ENCODE measurements around the gene DNAH10. TPM values are rescaled to one million over a fixed set of nuclear protein-coding genes. Genes with fewer than 3 reads are reported as not detected.

The DNAH10 gene
- total RNA-seq, 2 experiments from 2014 or later, result 0.11 to 0.19 TPM

DNA sequence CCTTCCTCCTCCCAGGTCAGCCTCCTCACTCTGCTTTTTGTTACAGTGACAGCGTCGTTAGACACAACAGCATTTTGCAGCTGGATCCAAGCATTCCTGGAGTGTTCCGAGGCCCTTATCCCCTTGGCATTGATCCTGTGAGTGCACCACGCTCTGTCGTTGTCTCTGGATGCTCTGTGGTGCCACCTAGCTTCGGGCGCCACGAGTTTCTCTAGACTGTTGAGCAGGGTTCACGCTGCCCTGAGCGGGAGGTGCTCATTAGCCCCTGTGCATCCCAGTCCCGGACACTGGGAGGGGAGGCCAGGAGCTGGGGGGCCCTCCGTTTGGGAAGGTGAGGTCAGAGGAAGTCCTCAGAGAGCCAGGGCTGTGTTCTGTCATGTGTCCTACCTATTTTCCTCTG, 17.3 kb upstream of the DNAH10 start:
- DNase-seq (ENCODE audit: low spot score), result no peak
- no peaks in the 10 kb centered on the region for H3K4me1 ChIP-seq (ENCODE audit: insufficient read depth, low read length, poor library complexity, severe bottlenecking)
- TF ChIP-seq, protein P1, sequence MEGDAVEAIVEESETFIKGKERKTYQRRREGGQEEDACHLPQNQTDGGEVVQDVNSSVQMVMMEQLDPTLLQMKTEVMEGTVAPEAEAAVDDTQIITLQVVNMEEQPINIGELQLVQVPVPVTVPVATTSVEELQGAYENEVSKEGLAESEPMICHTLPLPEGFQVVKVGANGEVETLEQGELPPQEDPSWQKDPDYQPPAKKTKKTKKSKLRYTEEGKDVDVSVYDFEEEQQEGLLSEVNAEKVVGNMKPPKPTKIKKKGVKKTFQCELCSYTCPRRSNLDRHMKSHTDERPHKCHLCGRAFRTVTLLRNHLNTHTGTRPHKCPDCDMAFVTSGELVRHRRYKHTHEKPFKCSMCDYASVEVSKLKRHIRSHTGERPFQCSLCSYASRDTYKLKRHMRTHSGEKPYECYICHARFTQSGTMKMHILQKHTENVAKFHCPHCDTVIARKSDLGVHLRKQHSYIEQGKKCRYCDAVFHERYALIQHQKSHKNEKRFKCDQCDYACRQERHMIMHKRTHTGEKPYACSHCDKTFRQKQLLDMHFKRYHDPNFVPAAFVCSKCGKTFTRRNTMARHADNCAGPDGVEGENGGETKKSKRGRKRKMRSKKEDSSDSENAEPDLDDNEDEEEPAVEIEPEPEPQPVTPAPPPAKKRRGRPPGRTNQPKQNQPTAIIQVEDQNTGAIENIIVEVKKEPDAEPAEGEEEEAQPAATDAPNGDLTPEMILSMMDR (conservative IDR thresholded peaks at IDR 0.05; ENCODE audit: low read length), result peak; percentile 53; the same call in 1 of the 2 replicates
- no peak for TF ChIP-seq EZH2phosphoT487 (IDR thresholded peaks at IDR 0.05; ENCODE audit: borderline replicate concordance, low read depth, low read length)
- no peaks in the 10 kb centered on the region for H4K20me1 ChIP-seq (ENCODE audit: insufficient read depth, low read length)
- no peak overlapping the region for H3K4me2 ChIP-seq (ENCODE audit: low read length)
- no peak overlapping the region for H3K4me3 ChIP-seq (ENCODE audit: low read depth, low read length, poor library complexity, severe bottlenecking)
- no peaks in the 10 kb centered on the region for H3K79me2 ChIP-seq (ENCODE audit: insufficient read depth, low read depth, low read length)
- H3K36me3 ChIP-seq (ENCODE audit: insufficient read depth, low read length), result peaks cover 90% of the 10 kb centered on the region
- POLR2A ChIA-PET, result no interaction called here
- H3K9me3 ChIP-seq (ENCODE audit: low read length), result no peaks in the 10 kb centered on the region
- intact Hi-C loops (cut with micrococcal nuclease; ENCODE audit: unreplicated experiment), result no loop called here
- no peak overlapping the region for H3K27ac ChIP-seq (ENCODE audit: low read depth, low read length, poor library complexity, severe bottlenecking)
- no peaks in the 10 kb centered on the region for H3K9me2 ChIP-seq (ENCODE audit: insufficient read depth, low read length)
- CTCF ChIA-PET (ENCODE audit: unreplicated experiment), result no interaction called here
- BruUV-seq (replicated peaks), result no TSS peak
- H2AFZ ChIP-seq (ENCODE audit: low read length), result no peak overlapping the region

DNA sequence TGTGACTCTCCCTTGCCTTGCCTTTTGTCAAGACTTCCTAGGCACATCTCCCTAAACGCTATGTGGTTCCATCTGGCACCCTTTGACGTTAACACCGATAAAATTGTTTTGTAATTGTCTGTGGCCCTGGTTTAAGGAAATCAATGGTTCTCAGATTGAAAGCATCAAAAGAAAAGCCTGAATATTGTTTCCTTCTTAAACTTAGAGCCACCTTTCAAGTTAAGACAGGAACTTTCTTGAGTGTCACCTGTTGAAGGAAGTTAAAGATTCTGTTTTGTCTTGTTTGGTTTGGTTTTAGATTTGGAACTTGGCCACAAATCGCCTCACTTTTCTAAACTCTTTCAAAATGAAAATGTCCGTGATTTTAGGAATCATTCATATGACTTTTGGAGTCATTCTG, 14.8 kb upstream of the DNAH10 start:
- no peaks in the 10 kb centered on the region for H3K9me3 ChIP-seq (ENCODE audit: low read length)
- intact Hi-C loops (cut with micrococcal nuclease; ENCODE audit: unreplicated experiment), result no loop called here
- H3K4me3 ChIP-seq (ENCODE audit: low read depth, low read length, poor library complexity, severe bottlenecking), result no peak overlapping the region
- H3K36me3 ChIP-seq (ENCODE audit: insufficient read depth, low read length), result peaks cover 91% of the 10 kb centered on the region
- no peak overlapping the region for H2AFZ ChIP-seq (ENCODE audit: low read length)
- no TSS peak for BruUV-seq (replicated peaks)
- H3K4me1 ChIP-seq (ENCODE audit: insufficient read depth, low read length, poor library complexity, severe bottlenecking), result no peaks in the 10 kb centered on the region
- no peaks in the 10 kb centered on the region for H4K20me1 ChIP-seq (ENCODE audit: insufficient read depth, low read length)
- TF ChIP-seq, protein P1 (conservative IDR thresholded peaks at IDR 0.05; ENCODE audit: low read length), result no peak
- no peak for TF ChIP-seq EZH2phosphoT487 (IDR thresholded peaks at IDR 0.05; ENCODE audit: borderline replicate concordance, low read depth, low read length)
- no peak for DNase-seq (ENCODE audit: low spot score)
- CTCF ChIA-PET (ENCODE audit: unreplicated experiment), result no interaction called here
- POLR2A ChIA-PET, result interaction anchor here (0.6 to 0.7 kb wide), 2 partner anchors 268 to 386 kb away, joined by 4 to 6 read pairs; no protein-coding TSS in a partner anchor
- no peak overlapping the region for H3K27ac ChIP-seq (ENCODE audit: low read depth, low read length, poor library complexity, severe bottlenecking)
- H3K9me2 ChIP-seq (ENCODE audit: insufficient read depth, low read length), result no peaks in the 10 kb centered on the region
- no peaks in the 10 kb centered on the region for H3K79me2 ChIP-seq (ENCODE audit: insufficient read depth, low read depth, low read length)
- H3K4me2 ChIP-seq (ENCODE audit: low read length), result no peak overlapping the region

DNA sequence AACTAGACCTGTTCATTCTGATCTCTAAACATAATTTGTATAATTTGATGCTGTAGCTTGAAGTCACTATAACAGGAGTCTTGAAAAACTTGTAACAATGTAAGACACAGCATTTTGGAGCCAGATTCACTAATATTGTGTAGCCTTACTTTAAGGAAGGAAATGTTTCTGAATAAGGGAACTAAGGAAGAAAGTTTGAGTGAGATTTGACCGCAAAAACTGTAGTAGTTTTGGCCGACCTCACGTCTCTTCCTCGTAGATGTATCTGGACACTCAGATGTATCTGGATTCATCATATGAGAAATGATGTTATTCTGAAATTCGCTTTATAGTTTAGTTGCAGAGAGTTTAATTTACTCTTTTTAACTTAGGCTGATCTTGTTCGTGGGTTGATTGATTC, 13.9 kb upstream of the DNAH10 start:
- intact Hi-C loops (cut with micrococcal nuclease; ENCODE audit: unreplicated experiment), result no loop called here
- H3K27ac ChIP-seq (ENCODE audit: low read depth, low read length, poor library complexity, severe bottlenecking), result no peak overlapping the region
- no peaks in the 10 kb centered on the region for H3K9me3 ChIP-seq (ENCODE audit: low read length)
- H3K36me3 ChIP-seq (ENCODE audit: insufficient read depth, low read length), result peaks cover 91% of the 10 kb centered on the region
- no peak for TF ChIP-seq EZH2phosphoT487 (IDR thresholded peaks at IDR 0.05; ENCODE audit: borderline replicate concordance, low read depth, low read length)
- TF ChIP-seq, protein P1 (conservative IDR thresholded peaks at IDR 0.05; ENCODE audit: low read length), result no peak
- H3K79me2 ChIP-seq (ENCODE audit: insufficient read depth, low read depth, low read length), result no peaks in the 10 kb centered on the region
- ChIA-PET CTCF (ENCODE audit: unreplicated experiment) (no interaction called here), POLR2A (no interaction called here)
- H3K4me1 ChIP-seq (ENCODE audit: insufficient read depth, low read length, poor library complexity, severe bottlenecking), result no peaks in the 10 kb centered on the region
- H3K9me2 ChIP-seq (ENCODE audit: insufficient read depth, low read length), result no peaks in the 10 kb centered on the region
- no peaks in the 10 kb centered on the region for H4K20me1 ChIP-seq (ENCODE audit: insufficient read depth, low read length)
- H3K4me3 ChIP-seq (ENCODE audit: low read depth, low read length, poor library complexity, severe bottlenecking), result no peak overlapping the region
- H3K4me2 ChIP-seq (ENCODE audit: low read length), result no peak overlapping the region
- no peak overlapping the region for H2AFZ ChIP-seq (ENCODE audit: low read length)
- BruUV-seq (replicated peaks), result no TSS peak
- DNase-seq (ENCODE audit: low spot score), result no peak
